Fibroblast of pulmonary artery (primary cell): ENCODE measurements around the gene SLC1A7.
A peak's percentile ranks its signal among the peaks of the same experiment; 100 is the strongest.

Experiments
- DNase-seq: peaks from one replicate; pipeline ENCODE4 v3.0.0-alpha.2; 2010; ENCODE audit warnings: low read depth
- H3K4me3 ChIP-seq: replicated peaks from 2 replicates; pipeline ENCODE4 v1.5.1; 2011; ENCODE audit warnings: low read depth, mild to moderate bottlenecking, control low read depth, low read length, moderate library complexity
- CTCF ChIP-seq: IDR thresholded peaks from 2 replicates; pipeline ENCODE4 v1.5.1; 2011; ENCODE audit warnings: mild to moderate bottlenecking, control low read depth, low read length, inconsistent platforms; ENCODE audit errors: missing control alignments

The SLC1A7 gene

GRCh38 chr1:53123453-53124140 is 18.8 kb downstream of the SLC1A7 start:
- H3K4me3 ChIP-seq = no peak overlapping the region
- TF ChIP-seq CTCF = no peak
- no peak for DNase-seq

GRCh38 chr1:53122961-53123413 is 19.5 kb downstream of the SLC1A7 start:
- H3K4me3 ChIP-seq = no peak overlapping the region
- TF ChIP-seq CTCF = no peak
- DNase-seq = no peak

GRCh38 chr1:53122201-53122885 is 20.1 kb downstream of the SLC1A7 start:
- peak; percentile 34 for DNase-seq

GRCh38 chr1:53121319-53122172 is 20.9 kb downstream of the SLC1A7 start:
- DNase-seq = peak; percentile 61
- no peak overlapping the region for H3K4me3 ChIP-seq
- TF ChIP-seq CTCF = no peak

More at GRCh38 chr1:53122201-53122885, 20.1 kb downstream of the SLC1A7 start:
- no peak overlapping the region for H3K4me3 ChIP-seq
- TF ChIP-seq CTCF = no peak

- no peak for DNase-seq
- TF ChIP-seq CTCF = no peak
- no peak overlapping the region for H3K4me3 ChIP-seq
Observed at GRCh38 chr1:53120659-53121058, 21.8 kb downstream of the SLC1A7 start.

- TF ChIP-seq CTCF = no peak
- H3K4me3 ChIP-seq = no peak overlapping the region
- DNase-seq = no peak
Observed at GRCh38 chr1:53117836-53118235, 24.6 kb downstream of the SLC1A7 start.
